Erythroblast (primary cell): Measurements from ENCODE around the gene TCN2.

ENCODE experiments used
- GATA1 ChIP-seq: IDR thresholded peaks from 2 replicates; pipeline ENCODE4 v1.6.1; 2011; ENCODE audit warnings: low read depth, mild to moderate bottlenecking, control low read depth, low read length, moderate library complexity
- POLR2A ChIP-seq: IDR thresholded peaks from 2 replicates; pipeline ENCODE4 v1.6.1; 2011; ENCODE audit warnings: mild to moderate bottlenecking, low read length

DNA sequence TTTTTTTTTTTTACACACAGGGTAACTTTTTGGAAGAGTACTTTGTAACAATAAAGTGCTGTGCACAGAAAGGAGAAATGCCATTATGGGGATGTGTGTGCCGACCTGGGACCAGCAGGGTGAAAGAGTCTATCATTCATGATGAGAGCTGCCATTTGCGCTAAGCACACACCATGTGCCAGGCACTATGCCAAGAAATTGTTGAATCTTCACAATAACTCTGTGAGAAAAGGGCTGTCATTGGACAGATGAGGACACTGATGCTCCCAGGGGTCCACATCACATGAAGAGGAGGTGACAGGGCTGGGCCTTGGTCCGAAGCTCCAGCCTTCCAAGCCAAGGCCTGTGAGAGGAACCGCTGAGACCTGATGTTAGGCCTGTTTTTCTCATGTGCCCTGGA is 55.1 kb downstream of the TCN2 start:
- TF ChIP-seq POLR2A (no peak), GATA1 (no peak)
